Measurements from ENCODE around the gene PAM16.

GRCh38 chr16:4313563-4314531 lies 37.3 kb downstream of the PAM16 start:
- TF ChIP-seq CTCF (IDR thresholded peaks at IDR 0.05) (no peak), POLR2A (IDR thresholded peaks at IDR 0.05) (no peak)

All from lower leg skin (tissue), 3 donors.